SK-N-SH (cell line): ENCODE data around the gene FMNL2. TPM values are rescaled to one million over a fixed set of nuclear protein-coding genes. Genes with fewer than 3 reads are reported as not detected.

Experiments
- CTCF ChIA-PET: fragments of 300-600, 350-600 bp; formaldehyde crosslinking; extraction: SDS; loops from one replicate; lab custom pipeline; 2021; lab: Yijun Ruan, JAX
- POLR2A ChIA-PET: fragments of 350-600 bp; sonication (Branson Sonifier 250); formaldehyde crosslinking; extraction: SDS; loops from one replicate; lab custom pipeline; 2020; ENCODE audit warnings: antibody characterized with exemption, inconsistent platforms; lab: Yijun Ruan, JAX
- DNase-seq: peaks from one replicate; pipeline ENCODE4 v3.0.0; 2012
- H2AFZ ChIP-seq: fragments of 200-600 bp; sonication (generic); 2 replicates; pipeline ENCODE4 v1.8.1; 2016; ENCODE audit warnings: antibody characterized with exemption, mild to moderate bottlenecking, low read depth
- H3F3A ChIP-seq: fragments of 200-600 bp; sonication (generic); replicated peaks from 2 replicates; pipeline ENCODE3; 2016; ENCODE audit warnings: antibody characterized with exemption, mild to moderate bottlenecking; ENCODE audit not compliant: insufficient read depth
- H3K27ac ChIP-seq, 2 experiments: fragments of 200-500 bp in 1 of 2; fragments of 200-600 bp in 1 of 2; sonication (Bioruptor generic) in 1 of 2; sonication (generic), shearing (Covaris generic) in 1 of 2; 2 replicates each; pipeline versions ENCODE4 v1.5.1 to v1.6.1; 2014 to 2016; ENCODE audit warnings: low read depth in 2 of 2, inconsistent platforms in 1 of 2, low read length in 1 of 2, mild to moderate bottlenecking in 1 of 2, mixed read lengths in 1 of 2
- H3K27me3 ChIP-seq: fragments of 200-600 bp; sonication (generic), shearing (Covaris generic); 2 replicates; pipeline ENCODE4 v1.6.1; 2016; ENCODE audit warnings: mixed run types; ENCODE audit not compliant: insufficient read depth
- H3K36me3 ChIP-seq, 2 experiments: fragments of 200-500 bp in 1 of 2; fragments of 200-600 bp in 1 of 2; sonication (Bioruptor generic) in 1 of 2; sonication (generic) in 1 of 2; replicated peaks in 1 of 2; 2 replicates each; pipeline versions ENCODE3 to v1.5.1; 2014 to 2016; ENCODE audit warnings: low read length in 1 of 2, mild to moderate bottlenecking in 1 of 2; ENCODE audit not compliant: insufficient read depth in 2 of 2, control insufficient read depth in 1 of 2
- H3K4me1 ChIP-seq, 2 experiments: fragments of 200-500 bp in 1 of 2; fragments of 200-600 bp in 1 of 2; sonication (Bioruptor generic) in 1 of 2; sonication (generic), shearing (Covaris generic) in 1 of 2; 2 replicates each; pipeline versions ENCODE4 v1.5.1 to v1.6.1; 2014 to 2016; ENCODE audit warnings: low read depth in 1 of 2, low read length in 1 of 2, mixed run types in 1 of 2; ENCODE audit not compliant: insufficient read depth in 2 of 2, control insufficient read depth in 1 of 2
- H3K4me2 ChIP-seq: fragments of 200-600 bp; sonication (generic), shearing (Covaris generic); 2 replicates; pipeline ENCODE4 v1.6.1; 2017; ENCODE audit warnings: mixed run types
- H3K4me3 ChIP-seq, 2 experiments: fragments of 200-500 bp in 1 of 2; fragments of 200-600 bp in 1 of 2; sonication (Bioruptor generic) in 1 of 2; sonication (generic), shearing (Covaris generic) in 1 of 2; 2 replicates each; pipeline versions ENCODE4 v1.5.1 to v1.8.1; 2014 to 2016; ENCODE audit warnings: low read depth in 2 of 2, inconsistent platforms in 1 of 2, low read length in 1 of 2, mild to moderate bottlenecking in 1 of 2, mixed read lengths in 1 of 2, moderate library complexity in 1 of 2
- H3K79me2 ChIP-seq: fragments of 200-600 bp; sonication (generic); 2 replicates; pipeline ENCODE4 v1.8.1; 2017; ENCODE audit warnings: mild to moderate bottlenecking; ENCODE audit not compliant: insufficient read depth
- H3K9ac ChIP-seq: fragments of 200-600 bp; sonication (generic); 2 replicates; pipeline ENCODE4 v1.6.1; 2017; ENCODE audit warnings: mixed run types
- H3K9me2 ChIP-seq: fragments of 200-600 bp; sonication (generic); 2 replicates; pipeline ENCODE4 v1.6.1; 2017; ENCODE audit warnings: mixed run types
- H3K9me3 ChIP-seq: fragments of 200-600 bp; sonication (generic); 2 replicates; pipeline ENCODE4 v1.6.1; 2017; ENCODE audit warnings: mixed run types, mild to moderate bottlenecking, moderate library complexity
- H4K20me1 ChIP-seq: fragments of 200-600 bp; sonication (generic); 2 replicates; pipeline ENCODE4 v1.6.1; 2017; ENCODE audit warnings: mild to moderate bottlenecking, mixed run types; ENCODE audit not compliant: insufficient read depth
- CHD2 ChIP-seq: fragments of 150-350 bp; IDR thresholded peaks from 2 replicates; pipeline ENCODE4 v1.6.1; 2018; ENCODE audit warnings: low read length; ENCODE audit not compliant: partially characterized antibody
- ELF1 ChIP-seq: IDR thresholded peaks from 2 replicates; pipeline ENCODE4 v1.4.0; 2012
- EP300 ChIP-seq, 2 experiments: IDR thresholded peaks; 2 replicates each; pipeline versions ENCODE4 v1.4.0 to v1.6.1; 2012; ENCODE audit warnings: borderline replicate concordance in 1 of 2, low read depth in 1 of 2, low read length in 1 of 2
- FOSL2 ChIP-seq: IDR thresholded peaks from 2 replicates; pipeline ENCODE4 v1.4.0; 2012; ENCODE audit warnings: low read depth, mild to moderate bottlenecking, moderate library complexity, borderline replicate concordance
- FOXJ3 ChIP-seq: sonication (generic); formaldehyde crosslinking; IDR thresholded peaks from 2 replicates; pipeline ENCODE4 v1.5.1; 2020; ENCODE audit warnings: mild to moderate bottlenecking, missing genetic modification reagents
- FOXM1 ChIP-seq: IDR thresholded peaks from 2 replicates; pipeline ENCODE4 v1.4.0; 2012; ENCODE audit warnings: low read depth, mild to moderate bottlenecking
- GABPA ChIP-seq: IDR thresholded peaks from 2 replicates; pipeline ENCODE4 v1.4.0; 2012; ENCODE audit warnings: low read depth, mild to moderate bottlenecking
- GATA2 ChIP-seq: sonication (generic); formaldehyde crosslinking; IDR thresholded peaks from 2 replicates; pipeline ENCODE4 v1.5.0; 2020; ENCODE audit warnings: mild to moderate bottlenecking, missing genetic modification reagents
- MAX ChIP-seq: IDR thresholded peaks from 2 replicates; pipeline ENCODE4 v1.4.0; 2012; ENCODE audit warnings: low read depth
- MEF2A ChIP-seq: IDR thresholded peaks from 2 replicates; pipeline ENCODE4 v1.4.0; 2012; ENCODE audit warnings: low read depth, borderline replicate concordance
- MXI1 ChIP-seq: IDR thresholded peaks from 2 replicates; pipeline ENCODE4 v1.6.1; 2012; ENCODE audit warnings: mild to moderate bottlenecking, low read depth, low read length, improper control_type of control experiment
- PBX3 ChIP-seq: IDR thresholded peaks from 2 replicates; pipeline ENCODE4; 2012
- POLR2AphosphoS5 ChIP-seq: IDR thresholded peaks from 2 replicates; pipeline ENCODE4 v1.6.1; 2012; ENCODE audit warnings: low read depth, low read length
- RAD21 ChIP-seq: IDR thresholded peaks from 2 replicates; pipeline ENCODE4 v1.6.1; 2012; ENCODE audit warnings: mild to moderate bottlenecking, low read length
- RCOR1 ChIP-seq: fragments of 150-350 bp; IDR thresholded peaks from 2 replicates; pipeline ENCODE4 v1.6.1; 2017; ENCODE audit warnings: antibody characterized with exemption, low read length
- REST ChIP-seq: IDR thresholded peaks from 2 replicates; pipeline ENCODE4 v1.6.1; 2012; ENCODE audit warnings: mild to moderate bottlenecking, low read depth, low read length, moderate library complexity
- RFX5 ChIP-seq: IDR thresholded peaks from 2 replicates; pipeline ENCODE4 v1.6.1; 2012; ENCODE audit warnings: mild to moderate bottlenecking, improper control_type of control experiment, low read length
- SIN3A ChIP-seq: IDR thresholded peaks from 2 replicates; pipeline ENCODE4 v1.6.1; 2012; ENCODE audit warnings: low read depth, mild to moderate bottlenecking, low read length, moderate library complexity, borderline replicate concordance
- SMC3 ChIP-seq: IDR thresholded peaks from 2 replicates; pipeline ENCODE4 v1.6.1; 2012; ENCODE audit warnings: low read depth, low read length, improper control_type of control experiment
- TAF1 ChIP-seq: IDR thresholded peaks from 2 replicates; pipeline ENCODE4 v1.6.1; 2012; ENCODE audit warnings: low read depth, mild to moderate bottlenecking, low read length, moderate library complexity, borderline replicate concordance
- USF2 ChIP-seq: fragments of 150-350 bp; IDR thresholded peaks from 2 replicates; pipeline ENCODE4 v1.6.1; 2017; ENCODE audit warnings: antibody characterized with exemption, low read length, low read depth, borderline replicate concordance
- YY1 ChIP-seq: IDR thresholded peaks from 2 replicates; pipeline ENCODE4 v1.4.0; 2012; ENCODE audit warnings: low read depth, mild to moderate bottlenecking
- WGBS: methylation state at CpG from one replicate; pipeline ENCODE4 v1.1.6; 2017; ENCODE audit warnings: low lambda C conversion rate; 5-methylcytosine and 5-hydroxymethylcytosine counted together
- polyA plus RNA-seq, 3 experiments: library from polyadenylated mRNA; depleted of rRNA; stranded (reverse); fragments of >200 nt; gene quantifications; 2 replicates each; pipeline ENCODE4 v1.2.3, GENCODE V29; 2012

Gene FMNL2
- polyA plus RNA-seq, 1 of the 3 experiments (the other 2 are of a cell fraction), result 14.5 TPM

GRCh38 chr2:152630466-152630865 is 295.5 kb downstream of the FMNL2 start:
- H3K4me2 ChIP-seq, result no peak overlapping the region
- CTCF ChIA-PET, result interaction anchor here (1.8 to 3.4 kb wide), 3 partner anchors 13 to 455 kb away, joined by 3 to 12 read pairs (median 4); partner anchors contain the start of gene STAM2
- 87% methylated on average over 4 of the region's 4 CpGs for WGBS

GRCh38 chr2:152632736-152633135 is 297.8 kb downstream of the FMNL2 start:
- H3K4me3 ChIP-seq, result no peak overlapping the region
- no peak overlapping the region for H3K9ac ChIP-seq
- no peaks in the 10 kb centered on the region for H4K20me1 ChIP-seq
- ChIA-PET CTCF (interaction anchor here (0.9 to 4.4 kb wide), 3 partner anchors 84 to 457 kb away, joined by 5 to 29 read pairs (median 7); partner anchors contain the start of gene STAM2), POLR2A (no interaction called here)
- no peaks in the 10 kb centered on the region for H3K27me3 ChIP-seq
- H3K27ac ChIP-seq, result no peak overlapping the region
- H3K79me2 ChIP-seq, result no peaks in the 10 kb centered on the region
- H3K9me3 ChIP-seq, result no peaks in the 10 kb centered on the region
- no peaks in the 10 kb centered on the region for H3F3A ChIP-seq
- no peak for DNase-seq
- WGBS, result 87% methylated on average over 3 of the region's 3 CpGs
- H3K4me2 ChIP-seq, result no peak overlapping the region
- H2AFZ ChIP-seq, result no peak overlapping the region
- H3K36me3 ChIP-seq, result peaks cover 17 to 53% of the 10 kb centered on the region in 2 experiments
- no peaks in the 10 kb centered on the region for H3K4me1 ChIP-seq
- H3K9me2 ChIP-seq, result no peaks in the 10 kb centered on the region
- TF ChIP-seq REST (no peak), EP300 (IDR thresholded peaks at IDR 0.05; ENCODE audit: borderline replicate concordance in 1 of 2, low read depth in 1 of 2, low read length in 1 of 2) (no peak), GATA2 (CRISPR knock-in tag) (no peak), RAD21 (no peak), GABPA (no peak), MAX (no peak), SIN3A (no peak), MXI1 (no peak), FOXJ3 (CRISPR knock-in tag) (no peak), RFX5 (no peak), CHD2 (no peak), PBX3 (no peak), FOSL2 (no peak), ELF1 (no peak), USF2 (no peak), RCOR1 (no peak), SMC3 (no peak), YY1 (no peak)

More at GRCh38 chr2:152630466-152630865, 295.5 kb downstream of the FMNL2 start:
- Histone ChIP-seq H3K4me3 (no peak overlapping the region), H3K9me2 (no peaks in the 10 kb centered on the region), H3K27ac (no peak overlapping the region), H3K9me3 (no peaks in the 10 kb centered on the region), H3F3A (no peaks in the 10 kb centered on the region), H3K9ac (no peak overlapping the region), H3K36me3 (peaks cover 21 to 41% of the 10 kb centered on the region in 2 experiments), H3K4me1 (peaks cover 0 to 5% of the 10 kb centered on the region in 2 experiments; a peak in 2 of 4 replicates), H2AFZ (no peak overlapping the region), H3K79me2 (no peaks in the 10 kb centered on the region), H3K27me3 (no peaks in the 10 kb centered on the region), H4K20me1 (no peaks in the 10 kb centered on the region)
- POLR2A ChIA-PET, result no interaction called here
- no peak for TF ChIP-seq MAX
- TF ChIP-seq FOXM1, result no peak
- TF ChIP-seq POLR2AphosphoS5, result no peak
- no peak for TF ChIP-seq RCOR1
- TF ChIP-seq TAF1, result no peak
- no peak for TF ChIP-seq MXI1
- TF ChIP-seq MEF2A, result no peak
- DNase-seq, result no peak
